Coronary artery (tissue), 2 donors: ENCODE results near the gene NDUFV1.
A peak's percentile ranks its signal among the peaks of the same experiment; 100 is the strongest.
"Not testable (repeated sequence)": the region's sequence is repeated elsewhere in the genome, so short reads cannot be mapped to it uniquely, and the experiment has no call there.

ENCODE experiments used
- DNase-seq: peaks from one replicate; pipeline ENCODE4 v3.0.0-alpha.2; 2017; ENCODE audit warnings: low spot score
- H3K27ac ChIP-seq, 2 donors: fragments of 200-600 bp; sonication (generic); one replicate each; pipeline ENCODE4 v1.5.1; 2016 to 2019
- H3K4me3 ChIP-seq: fragments of 200-600 bp; sonication (generic); 2 replicates; pipeline ENCODE4 v1.5.1; 2016; ENCODE audit warnings: mild to moderate bottlenecking, moderate library complexity
- TF ChIP-seq, protein P1 (sequence below): fragments of 200-600 bp; sonication (generic); IDR thresholded peaks from one replicate; pipeline ENCODE4 v1.5.1; 2019; ENCODE audit warnings: antibody characterized with exemption

The NDUFV1 gene

DNA sequence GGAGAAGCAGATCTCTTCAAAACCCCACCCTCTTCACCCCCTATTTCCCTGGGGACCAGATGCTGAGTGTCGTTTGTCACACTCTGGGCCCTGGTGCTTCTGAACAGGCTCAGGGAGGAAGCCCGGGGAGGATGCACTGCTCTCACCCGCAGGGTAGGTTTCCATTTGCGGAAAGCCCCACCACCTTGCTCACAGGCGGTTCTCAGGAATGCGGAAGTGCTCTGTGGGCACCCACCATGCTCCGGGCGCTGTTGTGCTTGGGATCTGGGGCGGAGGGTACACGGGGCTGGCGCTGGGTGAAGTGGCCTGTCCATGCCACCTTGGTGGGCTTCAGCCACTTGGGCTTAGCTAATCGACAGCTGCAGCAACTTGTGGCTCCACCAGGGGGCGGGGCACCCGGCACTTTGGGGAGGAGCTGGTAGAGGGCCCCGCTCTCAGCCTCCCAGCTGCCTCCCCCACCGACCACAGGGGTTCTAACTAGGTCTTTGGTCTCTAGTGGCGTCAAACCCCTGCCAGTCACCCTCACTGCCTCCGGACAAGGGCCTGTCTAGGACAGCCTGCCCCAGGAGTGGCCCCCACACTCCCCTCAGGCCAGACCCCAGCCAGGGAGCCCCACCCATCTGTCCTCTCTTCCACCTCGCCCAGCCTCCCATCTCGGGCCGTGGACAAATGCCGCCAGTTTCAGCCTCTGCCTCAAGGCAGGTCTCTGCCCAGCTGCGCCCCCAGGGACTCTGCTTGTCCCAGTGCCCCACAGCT, 7.4 kb downstream of the NDUFV1 start:
- peak overlapping the region in 1 of 2 donors; percentile 70 for H3K27ac ChIP-seq
- DNase-seq, result peak; percentile 77
- peak overlapping the region; percentile 71 for H3K4me3 ChIP-seq
- TF ChIP-seq, protein P1, sequence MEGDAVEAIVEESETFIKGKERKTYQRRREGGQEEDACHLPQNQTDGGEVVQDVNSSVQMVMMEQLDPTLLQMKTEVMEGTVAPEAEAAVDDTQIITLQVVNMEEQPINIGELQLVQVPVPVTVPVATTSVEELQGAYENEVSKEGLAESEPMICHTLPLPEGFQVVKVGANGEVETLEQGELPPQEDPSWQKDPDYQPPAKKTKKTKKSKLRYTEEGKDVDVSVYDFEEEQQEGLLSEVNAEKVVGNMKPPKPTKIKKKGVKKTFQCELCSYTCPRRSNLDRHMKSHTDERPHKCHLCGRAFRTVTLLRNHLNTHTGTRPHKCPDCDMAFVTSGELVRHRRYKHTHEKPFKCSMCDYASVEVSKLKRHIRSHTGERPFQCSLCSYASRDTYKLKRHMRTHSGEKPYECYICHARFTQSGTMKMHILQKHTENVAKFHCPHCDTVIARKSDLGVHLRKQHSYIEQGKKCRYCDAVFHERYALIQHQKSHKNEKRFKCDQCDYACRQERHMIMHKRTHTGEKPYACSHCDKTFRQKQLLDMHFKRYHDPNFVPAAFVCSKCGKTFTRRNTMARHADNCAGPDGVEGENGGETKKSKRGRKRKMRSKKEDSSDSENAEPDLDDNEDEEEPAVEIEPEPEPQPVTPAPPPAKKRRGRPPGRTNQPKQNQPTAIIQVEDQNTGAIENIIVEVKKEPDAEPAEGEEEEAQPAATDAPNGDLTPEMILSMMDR, result no peak

DNA sequence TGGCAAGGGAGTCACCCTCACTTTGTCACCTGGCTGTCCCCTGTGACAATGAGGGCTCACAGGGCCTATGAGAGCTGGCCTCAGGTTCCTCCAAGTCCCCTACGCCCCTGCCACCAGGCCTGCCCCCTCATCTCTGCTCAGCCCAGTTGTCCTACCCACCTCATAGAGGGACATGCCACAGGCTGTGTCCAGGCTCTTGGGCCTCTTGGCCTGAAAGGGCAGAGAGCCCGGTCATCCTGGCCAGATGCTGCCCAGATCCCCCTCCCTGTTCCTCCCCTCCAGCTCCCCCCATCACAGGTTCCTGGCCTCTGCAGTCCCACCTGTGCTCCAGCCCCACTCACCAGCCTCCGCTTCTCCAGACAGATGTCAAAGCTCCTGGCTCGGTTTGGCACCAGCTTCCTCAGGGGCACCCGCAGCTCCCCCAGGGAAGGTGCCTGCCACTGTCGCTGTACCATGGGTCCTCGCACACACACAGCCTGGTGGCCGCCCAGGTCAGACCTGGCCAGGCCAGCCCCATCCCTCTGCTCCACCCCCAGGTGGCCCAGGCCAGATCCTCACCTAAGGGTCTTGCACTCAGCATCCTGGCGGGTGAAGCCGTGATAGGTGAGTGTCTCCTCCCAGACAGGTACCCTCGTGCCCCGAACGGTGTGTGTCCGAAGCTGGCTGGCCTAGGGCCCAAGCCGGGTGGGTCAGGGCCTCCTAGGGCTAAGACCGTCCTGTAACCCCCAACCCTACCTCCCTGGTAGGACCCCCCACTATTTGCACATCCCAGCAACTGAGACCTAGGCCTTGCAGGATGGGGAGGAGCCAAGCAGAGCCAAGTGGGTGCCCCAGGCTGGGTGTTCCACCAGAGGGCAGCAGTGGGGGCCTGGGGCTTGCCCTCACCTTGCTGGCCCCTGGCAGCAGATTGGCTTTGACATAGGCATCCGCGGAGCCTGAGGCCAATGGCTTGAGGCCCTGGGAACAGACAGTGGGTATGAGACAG, 8.3 kb downstream of the NDUFV1 start:
- DNase-seq, result peak; percentile 69
- Histone ChIP-seq H3K27ac (peak overlapping the region in 1 of 2 donors; percentile 70), H3K4me3 (peak overlapping the region; percentile 71)
- TF ChIP-seq, protein P1, result no peak

DNA sequence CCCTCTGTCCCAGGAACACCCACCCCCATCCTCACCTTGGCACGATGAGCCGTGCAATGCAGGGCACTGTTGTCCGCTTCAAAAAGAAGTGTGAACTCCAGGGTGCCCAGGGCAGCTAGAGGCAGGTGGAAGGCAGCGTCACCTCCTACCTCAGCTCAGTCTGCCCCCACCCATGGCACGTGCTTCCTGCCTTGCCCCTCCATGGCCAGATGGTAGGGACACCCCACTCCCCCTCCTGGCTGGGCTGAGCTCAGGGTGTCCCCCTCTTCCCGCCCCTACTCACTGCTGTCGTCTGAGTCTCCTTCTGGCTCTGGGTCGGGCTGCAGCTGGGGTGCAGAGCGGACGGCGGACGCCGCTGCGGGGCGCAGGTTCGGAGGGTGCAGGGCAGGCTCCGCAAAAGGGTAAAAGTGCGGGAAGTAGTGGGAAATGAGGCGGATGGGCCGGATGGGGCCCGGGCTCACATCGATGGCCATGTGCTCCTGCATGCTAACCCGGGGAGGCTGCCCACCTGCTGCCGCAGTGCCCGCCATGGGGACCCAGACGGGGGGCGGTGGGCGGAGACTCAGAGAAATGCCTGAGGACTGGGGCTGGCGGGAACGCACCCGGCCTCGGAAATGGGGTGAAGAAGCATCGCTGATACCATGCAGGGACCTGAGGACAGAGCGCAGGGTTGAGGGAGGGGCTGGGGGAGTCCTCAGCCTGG, 9.1 kb downstream of the NDUFV1 start:
- H3K27ac ChIP-seq, result no peak overlapping the region
- TF ChIP-seq, protein P1, result no peak
- DNase-seq, result peak; percentile 69
- H3K4me3 ChIP-seq, result no peak overlapping the region

DNA sequence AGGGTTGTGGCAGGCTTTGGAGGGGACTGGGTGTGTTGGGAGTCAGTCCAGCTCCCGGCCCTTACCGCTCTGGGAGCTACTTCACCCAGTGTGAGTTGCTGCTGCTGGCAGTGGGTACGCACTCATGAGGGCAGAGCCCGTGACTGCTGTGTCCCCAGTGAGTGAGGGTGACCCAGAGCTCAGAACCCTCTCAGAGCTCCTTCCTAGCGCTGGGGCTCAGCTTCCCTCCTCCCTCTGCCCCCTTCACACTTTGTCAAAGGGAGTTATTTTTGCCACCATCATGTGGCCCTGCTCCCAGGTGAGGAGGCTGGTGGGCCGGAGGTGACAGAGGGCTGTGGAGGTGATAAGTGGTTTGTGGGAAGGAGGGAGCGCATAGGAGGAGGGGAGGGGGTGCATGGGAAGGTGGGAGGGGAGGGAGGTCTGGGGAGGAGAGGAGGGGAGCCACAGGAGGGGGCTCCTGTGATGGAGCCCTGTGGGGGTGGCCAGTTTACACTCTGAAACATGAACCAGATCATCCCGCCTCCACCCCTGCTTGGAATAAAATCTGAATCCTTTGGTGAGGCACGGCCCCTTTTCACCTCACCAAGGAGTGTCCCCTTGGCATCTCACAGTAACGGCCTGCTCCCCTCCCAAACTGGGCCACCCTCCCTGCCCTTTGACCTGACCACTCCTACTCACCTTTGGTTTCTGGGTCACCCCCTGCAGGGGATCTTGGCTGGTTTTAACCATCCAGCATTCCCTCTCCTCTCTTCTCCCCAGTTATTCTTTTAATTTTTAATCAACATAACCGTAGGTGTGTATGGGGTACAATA, 9.9 kb downstream of the NDUFV1 start:
- no peak for DNase-seq
- Histone ChIP-seq H3K4me3 (no peak overlapping the region), H3K27ac (no peak overlapping the region)
- TF ChIP-seq, protein P1, result no peak

DNA sequence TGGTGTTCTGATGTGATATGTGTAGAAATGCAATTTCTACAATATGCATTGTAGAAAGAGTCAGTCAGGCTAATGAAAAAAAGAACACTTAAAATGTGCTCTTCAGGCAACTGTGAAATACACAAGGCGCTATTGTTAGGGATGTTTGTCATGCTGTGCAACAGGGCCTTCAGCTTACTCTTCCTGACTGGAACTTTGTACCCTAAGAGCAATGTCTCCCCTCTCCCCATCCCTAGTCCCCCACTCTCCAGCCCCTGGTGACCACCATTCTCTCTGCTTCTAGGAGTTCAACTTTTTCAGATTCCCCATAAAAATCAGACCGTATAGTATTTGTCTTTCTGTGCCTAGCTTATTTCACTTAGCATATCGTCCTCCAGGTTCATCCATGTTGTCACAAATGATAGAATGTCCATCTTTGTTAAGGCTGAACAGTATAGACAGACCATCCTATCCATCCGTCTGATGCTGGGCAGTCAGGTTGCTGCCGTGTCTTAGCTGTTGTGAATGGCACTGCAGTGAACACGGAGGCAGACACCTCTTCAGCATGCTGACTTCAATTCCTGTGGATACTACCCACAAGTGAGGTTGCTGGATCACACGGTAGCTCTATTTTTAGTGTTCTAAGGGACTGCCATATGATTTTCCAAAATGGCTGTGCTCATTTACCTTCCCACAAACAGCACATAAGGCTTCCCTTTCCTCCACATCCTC, 10.7 kb downstream of the NDUFV1 start:
- no peak for DNase-seq
- Histone ChIP-seq H3K4me3 (no peak overlapping the region), H3K27ac (no peak overlapping the region)
- TF ChIP-seq, protein P1, result no peak

DNA sequence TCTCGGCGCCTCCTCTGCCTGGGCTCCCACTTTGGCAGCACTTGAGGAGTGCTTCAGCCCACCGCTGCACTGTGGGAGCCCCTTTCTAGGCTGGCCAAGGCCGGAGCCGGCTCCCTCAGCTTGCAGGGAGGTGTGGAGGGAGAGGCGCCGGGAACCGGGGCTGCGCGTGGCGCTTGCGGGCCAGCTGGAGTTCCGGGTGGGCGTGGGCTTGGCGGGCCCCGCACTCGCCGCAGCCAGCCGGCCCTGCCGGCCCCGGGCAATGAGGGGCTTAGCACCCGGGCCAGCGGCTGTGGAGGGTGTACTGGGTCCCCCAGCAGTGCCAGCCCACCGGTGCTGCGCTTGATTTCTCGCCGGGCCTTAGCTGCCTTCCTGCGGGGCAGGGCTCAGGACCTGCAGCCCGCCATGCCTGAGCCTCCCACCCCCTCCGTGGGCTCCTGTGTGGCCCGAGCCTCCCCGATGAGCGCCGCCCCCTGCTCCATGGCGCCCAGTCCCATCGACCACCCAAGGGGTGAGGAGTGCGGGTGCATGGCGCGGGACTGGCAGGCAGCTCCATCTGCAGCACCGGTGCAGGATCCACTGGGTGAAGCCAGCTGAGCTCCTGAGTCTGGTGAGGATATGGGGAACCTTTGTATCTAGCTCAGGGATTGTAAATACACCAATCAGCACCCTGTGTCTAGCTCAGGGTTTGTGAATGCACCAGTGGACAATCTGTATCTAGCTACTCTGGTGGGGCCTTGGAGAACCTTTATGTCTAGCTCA, 12.3 kb downstream of the NDUFV1 start:
- not testable (repeated sequence) for DNase-seq, H3K4me3 ChIP-seq, H3K27ac ChIP-seq

DNA sequence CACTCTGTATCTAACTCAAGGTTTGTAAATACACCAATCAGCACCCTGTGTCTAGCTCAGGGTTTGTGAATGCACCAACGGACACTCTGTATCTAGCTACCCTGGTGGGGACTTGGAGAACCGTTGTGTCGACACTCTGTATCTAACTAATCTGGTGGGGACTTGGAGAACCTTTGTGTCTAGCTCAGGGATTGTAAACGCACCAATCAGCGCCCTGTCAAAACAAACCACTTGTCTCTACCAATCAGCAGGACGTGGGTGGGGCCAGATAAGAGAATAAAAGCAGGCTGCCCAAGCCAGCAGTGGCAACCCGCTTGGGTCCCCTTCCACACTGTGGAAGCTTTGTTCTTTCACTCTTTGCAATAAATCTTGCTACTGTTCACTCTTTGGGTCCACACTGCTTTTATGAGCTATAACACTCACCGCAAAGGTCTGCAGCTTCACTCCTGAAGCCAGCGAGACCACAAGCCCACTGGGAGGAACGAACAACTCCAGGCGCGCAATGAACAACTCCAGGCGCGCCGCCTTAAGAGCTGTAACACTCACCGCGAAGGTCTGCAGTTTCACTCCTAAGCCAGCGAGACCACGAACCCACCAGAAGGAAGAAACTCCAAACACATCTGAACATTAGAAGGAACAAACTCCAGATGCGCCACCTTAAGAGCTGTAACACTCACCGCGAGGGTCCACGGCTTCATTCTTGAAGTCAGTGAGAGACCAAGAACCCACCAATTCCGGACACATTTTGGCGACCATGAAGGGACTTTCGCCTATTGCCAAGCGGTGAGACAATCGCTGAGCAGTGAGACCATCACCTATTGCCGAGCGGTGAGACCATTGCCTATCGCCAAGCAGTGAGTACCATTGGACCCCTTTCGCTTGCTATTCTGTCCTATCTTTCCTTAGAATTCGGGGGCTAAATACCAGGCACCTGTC, 13.2 kb downstream of the NDUFV1 start:
- not testable (repeated sequence) for DNase-seq, H3K4me3 ChIP-seq, H3K27ac ChIP-seq

DNA sequence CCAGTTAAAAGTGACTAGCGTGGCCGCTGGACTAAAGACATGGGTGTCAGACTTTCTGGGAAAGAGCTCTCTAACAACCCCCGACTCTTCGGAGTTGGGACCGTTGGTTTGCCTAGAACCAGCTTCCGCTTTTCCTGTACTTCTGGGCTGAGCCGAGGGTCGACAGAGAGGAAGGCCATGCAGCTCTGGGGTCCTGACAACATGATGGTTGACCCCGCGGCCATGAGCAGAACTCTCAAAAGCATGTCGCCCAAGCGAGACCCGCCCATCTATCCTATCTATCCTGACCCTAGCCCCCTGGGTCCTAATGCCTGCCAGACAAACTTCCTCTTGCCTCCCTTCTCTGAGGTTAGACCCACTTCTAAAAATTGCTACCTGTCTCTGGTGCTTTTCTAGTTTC, 13.9 kb downstream of the NDUFV1 start:
- H3K4me3 ChIP-seq, H3K27ac ChIP-seq, DNase-seq: not testable (repeated sequence)

DNA sequence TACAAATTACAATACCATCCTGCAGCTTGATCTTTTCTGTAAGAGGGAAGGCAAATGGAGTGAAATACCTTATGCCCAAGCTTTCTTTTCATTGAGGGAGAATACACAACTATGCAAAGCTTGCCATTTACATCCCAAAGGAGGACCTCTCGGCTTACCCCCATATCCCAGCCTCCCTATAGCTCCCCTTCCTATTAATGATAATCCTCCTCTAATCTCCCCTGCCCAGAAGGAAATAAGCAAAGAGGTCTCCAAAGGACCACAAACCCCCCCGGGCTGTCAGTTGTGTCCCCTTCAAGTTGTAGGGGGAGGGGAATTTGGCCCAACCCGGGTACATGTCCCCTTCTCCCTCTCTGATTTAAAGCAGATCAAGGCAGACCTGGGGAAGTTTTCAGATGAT, 15.2 kb downstream of the NDUFV1 start:
- not testable (repeated sequence) for DNase-seq, H3K4me3 ChIP-seq, H3K27ac ChIP-seq
